ENCODE results near the gene SND1.

GRCh38 chr7:127717502-127718339, 65.7 kb downstream of the SND1 start:
- no peak for TF ChIP-seq EP300 (IDR thresholded peaks at IDR 0.05)
- no peak for TF ChIP-seq POLR2A (IDR thresholded peaks at IDR 0.05)
- TF ChIP-seq CTCF (IDR thresholded peaks at IDR 0.05): no peak
